PC-3 (cell line): ENCODE measurements around the gene POLA1.

Source experiments
- CTCF ChIP-seq: fragments of 300-600 bp; sonication (generic); conservative IDR thresholded peaks from 2 replicates; pipeline ENCODE4 v1.5.1; 2017; ENCODE audit warnings: antibody characterized with exemption, low read depth, mild to moderate bottlenecking, low read length
- EZH2 ChIP-seq: fragments of 300-600 bp; sonication (generic); IDR thresholded peaks from one replicate; pipeline ENCODE4 v1.6.1; 2017; ENCODE audit warnings: antibody characterized with exemption, mild to moderate bottlenecking, low read length; ENCODE audit not compliant: unreplicated experiment
- EZH2phosphoT487 ChIP-seq: fragments of 300-600 bp; sonication (generic); IDR thresholded peaks from 2 replicates; pipeline ENCODE4 v1.6.1; 2018; ENCODE audit warnings: mild to moderate bottlenecking, antibody characterized with exemption, low read length, borderline replicate concordance

- TF ChIP-seq CTCF (no peak), EZH2 (no peak), EZH2phosphoT487 (no peak)
Measured at GRCh38 chrX:25029288-25029825, 335.6 kb downstream of the POLA1 start.
